ENCODE measurements around the gene LCP2.

GRCh38 chr5:170289121-170289520 is 8.5 kb downstream of the LCP2 start:
- TF ChIP-seq CTCF (IDR thresholded peaks at IDR 0.05) (no peak), EZH2 (IDR thresholded peaks at IDR 0.05) (no peak), EZH2phosphoT487 (IDR thresholded peaks at IDR 0.05) (no peak)
